Measurements from ENCODE around the gene RAB24. TPM values are rescaled to one million over a fixed set of nuclear protein-coding genes. Genes with fewer than 3 reads are reported as not detected.
"Not testable (repeated sequence)": the region's sequence is repeated elsewhere in the genome, so short reads cannot be mapped to it uniquely, and the experiment has no call there.

Gene RAB24
- total RNA-seq, 1 experiment from 2014 or later = 53.9 TPM

- DNase-seq (ENCODE audit: low read depth) = no peak
- in situ Hi-C loops (cut with HindIII; ENCODE audit: low pct_unique_long_range_greater_than_20kb, low sequenced_read_pairs) = no loop called here
These were observed 34.2 kb downstream of the RAB24 start for GRCh38 chr5:177269232-177269895.

- no peak for DNase-seq (ENCODE audit: low read depth)
- in situ Hi-C loops (cut with HindIII; ENCODE audit: low pct_unique_long_range_greater_than_20kb, low sequenced_read_pairs) = no loop called here
These were observed 38.1 kb downstream of the RAB24 start for GRCh38 chr5:177265395-177265794.

DNA sequence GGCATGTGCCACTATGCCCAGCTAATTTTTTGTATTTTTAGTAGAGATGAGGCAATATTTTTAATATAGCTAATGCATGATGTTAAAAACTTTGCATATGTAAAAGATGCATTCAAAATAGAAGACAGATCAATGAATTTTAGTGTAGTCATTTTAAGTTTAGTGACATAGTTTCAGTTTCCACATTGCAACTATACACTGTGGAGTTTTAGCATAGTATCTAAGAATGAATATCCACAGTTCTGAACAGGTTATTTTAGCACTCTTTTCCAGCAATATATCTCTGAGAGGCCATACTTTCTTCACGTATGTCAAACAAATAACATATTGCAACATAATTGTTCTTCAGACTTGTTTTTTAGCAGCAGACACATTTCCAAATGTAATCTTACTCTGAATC is 39.3 kb downstream of the RAB24 start:
- no peak for DNase-seq (ENCODE audit: low read depth)
- in situ Hi-C loops (cut with HindIII; ENCODE audit: low pct_unique_long_range_greater_than_20kb, low sequenced_read_pairs) = no loop called here

DNA sequence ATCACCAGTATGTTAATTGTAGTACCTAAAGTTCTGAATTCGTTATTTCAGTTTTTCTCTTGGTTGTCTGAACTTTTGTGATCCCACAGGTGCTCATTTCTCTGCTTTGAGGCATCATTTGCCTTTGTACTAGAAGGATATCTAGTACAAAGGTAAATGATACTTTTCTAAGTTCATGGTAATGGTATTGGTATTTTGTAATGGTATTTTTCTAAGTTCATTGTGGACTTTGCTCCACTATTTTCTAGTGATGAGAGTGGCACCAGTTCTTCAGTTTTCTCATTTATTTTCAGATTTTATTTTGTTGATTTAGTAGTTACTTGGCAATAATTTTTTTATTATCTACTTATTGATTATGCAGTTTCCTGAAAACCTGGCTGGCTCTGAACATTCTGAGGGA is 42.0 kb downstream of the RAB24 start:
- in situ Hi-C loops (cut with HindIII; ENCODE audit: low pct_unique_long_range_greater_than_20kb, low sequenced_read_pairs) = no loop called here

DNA sequence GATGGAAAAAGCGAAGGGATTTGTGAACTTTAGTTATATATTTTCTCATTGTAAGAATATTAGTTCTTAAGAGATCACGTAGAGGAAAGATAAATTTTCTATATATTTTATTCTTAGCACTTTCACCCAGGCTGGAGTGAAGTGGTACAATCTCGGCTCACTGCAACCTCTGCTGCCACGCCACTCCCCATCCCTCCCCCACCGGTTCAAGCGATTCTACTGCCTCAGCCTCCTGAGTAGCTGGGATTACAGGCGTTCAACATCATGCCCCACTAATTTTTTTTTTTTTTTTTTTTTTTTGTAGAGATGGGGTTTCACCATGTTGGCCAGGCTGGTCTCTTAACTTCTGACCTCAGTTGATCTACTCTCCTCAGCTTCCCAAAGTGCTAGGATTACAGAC is 42.6 kb downstream of the RAB24 start:
- DNase-seq (ENCODE audit: low read depth) = no peak
- in situ Hi-C loops (cut with HindIII; ENCODE audit: low pct_unique_long_range_greater_than_20kb, low sequenced_read_pairs) = no loop called here

More for the DNA sequence above, 42.0 kb downstream of the RAB24 start:
- no peak for DNase-seq (ENCODE audit: low read depth)

GRCh38 chr5:177258711-177259110 is 44.8 kb downstream of the RAB24 start:
- in situ Hi-C loops (cut with HindIII; ENCODE audit: low pct_unique_long_range_greater_than_20kb, low sequenced_read_pairs); DNase-seq (ENCODE audit: low read depth): not testable (repeated sequence)

DNA sequence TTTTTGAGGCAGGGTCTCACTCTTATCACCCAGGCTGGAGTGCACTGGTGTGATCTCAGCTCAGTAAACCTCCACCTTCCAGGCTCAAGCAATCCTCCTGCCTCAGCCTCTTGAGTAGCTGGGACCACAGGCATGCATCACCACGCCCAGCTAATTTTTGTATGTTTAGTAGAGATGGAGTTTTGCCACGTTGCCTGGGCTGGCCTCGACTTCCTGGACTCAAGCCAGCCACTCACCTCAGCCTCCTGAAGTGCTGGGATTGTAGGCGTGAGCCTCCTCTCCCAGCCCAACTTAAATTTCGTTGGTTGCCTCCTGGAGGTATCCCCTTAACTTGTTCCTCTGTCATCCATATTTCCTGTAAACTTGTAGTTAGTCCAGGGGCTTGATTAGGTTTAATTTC is 47.2 kb downstream of the RAB24 start:
- peak; percentile 19 for DNase-seq (ENCODE audit: low read depth)
- in situ Hi-C loops (cut with HindIII; ENCODE audit: low pct_unique_long_range_greater_than_20kb, low sequenced_read_pairs) = no loop called here

GRCh38 chr5:177253252-177253651 is 50.3 kb downstream of the RAB24 start:
- in situ Hi-C loops (cut with HindIII; ENCODE audit: low pct_unique_long_range_greater_than_20kb, low sequenced_read_pairs) = no loop called here
- DNase-seq (ENCODE audit: low read depth) = no peak

Other genes starting within 250 kb of the RAB24 start
- gene FGFR4, start 216.8 kb downstream of the RAB24 start, total RNA-seq (2014; rRNA removed; shearing (Covaris generic); ENCODE audit: low replicate concordance) = 110 and 132 TPM in 2 replicates
- 15.4 and 18.5 TPM in 2 replicates for gene NSD1, start 169.9 kb downstream of the RAB24 start, total RNA-seq (2014; rRNA removed; shearing (Covaris generic); ENCODE audit: low replicate concordance)
- 459 and 533 TPM in 2 replicates for gene PRELID1, start 80 bp upstream of the RAB24 start, total RNA-seq (2014; rRNA removed; shearing (Covaris generic); ENCODE audit: low replicate concordance)
- 69.8 and 72.2 TPM in 2 replicates for gene MXD3, start 8.2 kb upstream of the RAB24 start, total RNA-seq (2014; rRNA removed; shearing (Covaris generic); ENCODE audit: low replicate concordance)
- 602 and 647 TPM in 2 replicates for gene LMAN2, start 47.9 kb upstream of the RAB24 start, total RNA-seq (2014; rRNA removed; shearing (Covaris generic); ENCODE audit: low replicate concordance)
- gene RGS14, start 54.2 kb upstream of the RAB24 start, total RNA-seq (2014; rRNA removed; shearing (Covaris generic); ENCODE audit: low replicate concordance) = 97.6 and 107 TPM in 2 replicates
- 0.64 and 1.5 TPM in 2 replicates for gene SLC34A1, start 80.7 kb upstream of the RAB24 start, total RNA-seq (2014; rRNA removed; shearing (Covaris generic); ENCODE audit: low replicate concordance)
- gene PFN3, start 96.9 kb upstream of the RAB24 start, total RNA-seq (2014; rRNA removed; shearing (Covaris generic); ENCODE audit: low replicate concordance) = not detected in 2 replicates
- gene F12, start 105.8 kb upstream of the RAB24 start, total RNA-seq (2014; rRNA removed; shearing (Covaris generic); ENCODE audit: low replicate concordance) = 39.4 and 58.6 TPM in 2 replicates
- gene GRK6, start 123.0 kb upstream of the RAB24 start, total RNA-seq (2014; rRNA removed; shearing (Covaris generic); ENCODE audit: low replicate concordance) = 60.9 and 65.2 TPM in 2 replicates
- gene PRR7, start 143.1 kb upstream of the RAB24 start, total RNA-seq (2014; rRNA removed; shearing (Covaris generic); ENCODE audit: low replicate concordance) = 49.8 and 50.5 TPM in 2 replicates
- 148 and 175 TPM in 2 replicates for gene DBN1, start 169.9 kb upstream of the RAB24 start, total RNA-seq (2014; rRNA removed; shearing (Covaris generic); ENCODE audit: low replicate concordance)
- 188 and 198 TPM in 2 replicates for gene PDLIM7, start 193.9 kb upstream of the RAB24 start, total RNA-seq (2014; rRNA removed; shearing (Covaris generic); ENCODE audit: low replicate concordance)
- 0.57 and 0.72 TPM in 2 replicates for gene DOK3, start 206.1 kb upstream of the RAB24 start, total RNA-seq (2014; rRNA removed; shearing (Covaris generic); ENCODE audit: low replicate concordance)
- 145 and 172 TPM in 2 replicates for gene DDX41, start 213.2 kb upstream of the RAB24 start, total RNA-seq (2014; rRNA removed; shearing (Covaris generic); ENCODE audit: low replicate concordance)